IMR-90 (cell line): Measurements from ENCODE around the gene FNTB. TPM values are rescaled to one million over a fixed set of nuclear protein-coding genes. Genes with fewer than 3 reads are reported as not detected.

Experiments used
- ATAC-seq: fragments of 200-7000 bp; cut with Tn5 transposase; 2 replicates; pipeline ENCODE4 v1.9.1; 2020; ENCODE audit warnings: low read depth, mild to moderate bottlenecking, moderate library complexity
- BruUV-seq: library from RNA; stranded (reverse); fragments of 400-500 nt; replicated peaks from 2 replicates; lab custom pipeline; 2021; lab: Mats Ljungman, UMichigan
- CTCF ChIA-PET: fragments of 300-600 bp; formaldehyde crosslinking; extraction: SDS; loops from one replicate; lab custom pipeline; 2021; ENCODE audit warnings: antibody characterized with exemption; lab: Yijun Ruan, JAX
- POLR2A ChIA-PET: fragments of 300-600 bp; sonication (Branson Sonifier 250); formaldehyde crosslinking; loops from one replicate; lab custom pipeline; 2022; ENCODE audit warnings: antibody characterized with exemption; ENCODE audit not compliant: unreplicated experiment; lab: Charles Lee
- DNase-seq: peaks from one replicate; pipeline ENCODE4 v3.0.0; 2013
- H2AFZ ChIP-seq: replicated peaks from 2 replicates; pipeline ENCODE3; 2013; ENCODE audit warnings: low read length, mild to moderate bottlenecking; ENCODE audit not compliant: poor library complexity
- H2AK5ac ChIP-seq: 2 replicates; pipeline ENCODE4 v1.6.1; 2013; ENCODE audit warnings: low read depth, low read length, inconsistent platforms
- H2AK9ac ChIP-seq: replicated peaks from 2 replicates; pipeline ENCODE3; 2013; ENCODE audit warnings: mild to moderate bottlenecking, low read depth, low read length, moderate library complexity; ENCODE audit not compliant: poor library complexity
- H2BK120ac ChIP-seq: 2 replicates; pipeline ENCODE4 v1.6.1; 2013; ENCODE audit warnings: low read depth, low read length, inconsistent platforms
- H2BK15ac ChIP-seq: 3 replicates; pipeline ENCODE4 v1.6.1; 2013; ENCODE audit warnings: low read depth, low read length, inconsistent platforms
- H2BK20ac ChIP-seq: 2 replicates; pipeline ENCODE4 v1.6.1; 2013; ENCODE audit warnings: low read depth, mild to moderate bottlenecking, inconsistent platforms, low read length, moderate library complexity
- H2BK5ac ChIP-seq: 2 replicates; pipeline ENCODE4 v1.6.1; 2013; ENCODE audit warnings: mild to moderate bottlenecking, low read depth, low read length, inconsistent platforms; ENCODE audit not compliant: poor library complexity, severe bottlenecking
- H3K14ac ChIP-seq: replicated peaks from 2 replicates; pipeline ENCODE4 v1.6.1; 2013; ENCODE audit warnings: low read depth, low read length, inconsistent platforms
- H3K18ac ChIP-seq: 2 replicates; pipeline ENCODE4 v1.6.1; 2013; ENCODE audit warnings: low read depth, low read length, control low read depth
- H3K23ac ChIP-seq: 2 replicates; pipeline ENCODE4 v1.6.1; 2013; ENCODE audit warnings: low read depth, low read length, inconsistent platforms
- H3K27ac ChIP-seq: 2 replicates; pipeline ENCODE4 v1.5.1; 2013; ENCODE audit warnings: mild to moderate bottlenecking, control low read depth, low read length; ENCODE audit not compliant: insufficient read depth
- H3K27me3 ChIP-seq: 2 replicates; pipeline ENCODE4 v1.6.1; 2013; ENCODE audit warnings: low read length; ENCODE audit not compliant: control insufficient read depth, insufficient read depth
- H3K36me3 ChIP-seq: 2 replicates; pipeline ENCODE4 v1.6.1; 2013; ENCODE audit warnings: low read length, mixed read lengths; ENCODE audit not compliant: control insufficient read depth, insufficient read depth
- H3K4ac ChIP-seq: 2 replicates; pipeline ENCODE4 v1.6.1; 2013; ENCODE audit warnings: low read depth, low read length, inconsistent platforms
- H3K4me1 ChIP-seq: 2 replicates; pipeline ENCODE4 v1.6.1; 2013; ENCODE audit warnings: low read length, mixed read lengths; ENCODE audit not compliant: control insufficient read depth, insufficient read depth
- H3K4me2 ChIP-seq: 2 replicates; pipeline ENCODE4 v1.6.1; 2013; ENCODE audit warnings: low read depth, mild to moderate bottlenecking, control low read depth, low read length, moderate library complexity
- H3K4me3 ChIP-seq: 2 replicates; pipeline ENCODE4 v1.5.1; 2013; ENCODE audit warnings: low read depth, mild to moderate bottlenecking, control low read depth, low read length, moderate library complexity; ENCODE audit not compliant: insufficient read depth
- H3K56ac ChIP-seq: 2 replicates; pipeline ENCODE4 v1.6.1; 2013; ENCODE audit warnings: low read length, inconsistent platforms; ENCODE audit not compliant: insufficient read depth; ENCODE audit errors: extremely low read depth
- H3K79me1 ChIP-seq, 2 experiments: 2 replicates each; pipeline ENCODE4 v1.6.1; 2013; ENCODE audit warnings: low read length in 2 of 2, inconsistent platforms in 1 of 2, low read depth in 1 of 2
- H3K9ac ChIP-seq: 2 replicates; pipeline ENCODE4 v1.6.1; 2013; ENCODE audit warnings: low read depth, low read length, control low read depth
- H3K9me1 ChIP-seq: 2 replicates; pipeline ENCODE4 v1.6.1; 2013; ENCODE audit warnings: low read length, inconsistent platforms; ENCODE audit not compliant: insufficient read depth
- H3K9me3 ChIP-seq: 2 replicates; pipeline ENCODE4 v1.6.1; 2013; ENCODE audit warnings: low read length; ENCODE audit not compliant: control insufficient read depth, insufficient read depth
- H4K20me1 ChIP-seq: 2 replicates; pipeline ENCODE4 v1.6.1; 2013; ENCODE audit warnings: low read length, inconsistent platforms; ENCODE audit not compliant: insufficient read depth
- H4K5ac ChIP-seq: 2 replicates; pipeline ENCODE4 v1.6.1; 2013; ENCODE audit warnings: mild to moderate bottlenecking, low read depth, low read length, control low read depth
- H4K8ac ChIP-seq, 2 experiments: 2 replicates each; pipeline ENCODE4 v1.6.1; 2013; ENCODE audit warnings: low read depth in 2 of 2, low read length in 2 of 2, control low read depth in 1 of 2, inconsistent platforms in 1 of 2
- H4K91ac ChIP-seq: 2 replicates; pipeline ENCODE4 v1.6.1; 2013; ENCODE audit warnings: low read depth, low read length, inconsistent platforms; ENCODE audit not compliant: insufficient read depth
- BHLHE40 ChIP-seq: fragments of 150-350 bp; IDR thresholded peaks from 2 replicates; pipeline ENCODE4 v1.6.1; 2016; ENCODE audit warnings: mild to moderate bottlenecking, low read depth, low read length
- CEBPB ChIP-seq: IDR thresholded peaks from 2 replicates; pipeline ENCODE4 v1.6.1; 2012; ENCODE audit warnings: low read depth, low read length, improper control_type of control experiment
- CHD1 ChIP-seq: IDR thresholded peaks from 2 replicates; pipeline ENCODE4 v1.6.1; 2012; ENCODE audit warnings: low read depth, low read length, improper control_type of control experiment
- FOS ChIP-seq: fragments of 150-350 bp; IDR thresholded peaks from 2 replicates; pipeline ENCODE4 v1.6.1; 2016; ENCODE audit warnings: low read depth, low read length
- MAFK ChIP-seq: IDR thresholded peaks from 2 replicates; pipeline ENCODE4 v1.6.1; 2012; ENCODE audit warnings: low read depth, low read length, improper control_type of control experiment
- MAZ ChIP-seq: IDR thresholded peaks from 2 replicates; pipeline ENCODE4 v1.6.1; 2012; ENCODE audit warnings: low read depth, mild to moderate bottlenecking, low read length, improper control_type of control experiment, moderate library complexity, borderline replicate concordance
- MXI1 ChIP-seq: IDR thresholded peaks from 2 replicates; pipeline ENCODE4 v1.6.1; 2012; ENCODE audit warnings: low read depth, mild to moderate bottlenecking, low read length, moderate library complexity, borderline replicate concordance
- NFE2L2 ChIP-seq: fragments of 150-350 bp; IDR thresholded peaks from 2 replicates; pipeline ENCODE4 v1.6.1; 2016; ENCODE audit warnings: low read depth, mild to moderate bottlenecking, low read length
- POLR2A ChIP-seq: IDR thresholded peaks from 2 replicates; pipeline ENCODE4 v1.6.1; 2012; ENCODE audit warnings: mild to moderate bottlenecking, low read depth, low read length
- RAD21 ChIP-seq: IDR thresholded peaks from 2 replicates; pipeline ENCODE4 v1.6.1; 2012; ENCODE audit warnings: low read length, improper control_type of control experiment
- RCOR1 ChIP-seq: IDR thresholded peaks from 2 replicates; pipeline ENCODE4 v1.6.1; 2012; ENCODE audit warnings: mild to moderate bottlenecking, low read length, improper control_type of control experiment; ENCODE audit not compliant: insufficient replicate concordance
- RFX5 ChIP-seq: IDR thresholded peaks from 2 replicates; pipeline ENCODE4 v1.8.0; 2012; ENCODE audit warnings: low read depth, mild to moderate bottlenecking, low read length, moderate library complexity
- SMC3 ChIP-seq: fragments of 150-350 bp; IDR thresholded peaks from 2 replicates; pipeline ENCODE4 v1.6.1; 2016; ENCODE audit warnings: low read depth, mild to moderate bottlenecking, antibody characterized with exemption, low read length, moderate library complexity
- WGBS, 2 experiments: methylation state at CpG; one replicate each; pipeline versions ENCODE4 v1.1.5 to v1.1.7; 2013; ENCODE audit warnings: missing lambda C conversion rate in 2 of 2; ENCODE audit not compliant: insufficient read length in 1 of 2; ENCODE audit errors: extremely low coverage in 2 of 2; 5-methylcytosine and 5-hydroxymethylcytosine counted together
- dilution Hi-C: fragments of 300-500 bp; cut with HindIII; formaldehyde crosslinking; loops from one replicate; pipeline ENCODE4 v1.14.3; 2018; ENCODE audit warnings: low sequenced_read_pairs; ENCODE audit not compliant: unreplicated experiment
- in situ Hi-C: fragments of 300-500 bp; cut with MboI; formaldehyde crosslinking; loops from 3 replicates; pipeline ENCODE4 v1.14.3; 2019; ENCODE audit warnings: low sequenced_read_pairs, inconsistent platforms, mixed read lengths
- intact Hi-C: fragments of 100-400 bp; cut with micrococcal nuclease; formaldehyde crosslinking; loops from 2 replicates; pipeline ENCODE4 v1.10.0; 2022
- polyA plus RNA-seq, 3 experiments: library from polyadenylated mRNA; depleted of rRNA; stranded (reverse); fragments of >200 nt; gene quantifications; 2 replicates each; pipeline ENCODE4 v1.2.3, GENCODE V29; 2012; ENCODE audit warnings: low replicate concordance in 1 of 3
- total RNA-seq: library from RNA; depleted of rRNA; stranded (reverse); fragments of >200 nt; gene quantifications from 2 replicates; pipeline ENCODE4 v1.2.3, GENCODE V29; 2012
- TF ChIP-seq, protein P1 (sequence below): fragments of 150-350 bp; IDR thresholded peaks from 2 replicates; pipeline ENCODE4 v1.6.1; 2017; ENCODE audit warnings: mild to moderate bottlenecking, antibody characterized with exemption, low read length, low read depth
- TF ChIP-seq, protein P2 (sequence below): fragments of 150-350 bp; IDR thresholded peaks from 2 replicates; pipeline ENCODE4 v1.6.1; 2016; ENCODE audit warnings: low read depth, mild to moderate bottlenecking, low read length, moderate library complexity, borderline replicate concordance

Gene FNTB
- total and polyA plus RNA-seq, 2 of the 4 experiments (the other 2 are of a cell fraction) = 9.9 to 18.5 TPM

DNA sequence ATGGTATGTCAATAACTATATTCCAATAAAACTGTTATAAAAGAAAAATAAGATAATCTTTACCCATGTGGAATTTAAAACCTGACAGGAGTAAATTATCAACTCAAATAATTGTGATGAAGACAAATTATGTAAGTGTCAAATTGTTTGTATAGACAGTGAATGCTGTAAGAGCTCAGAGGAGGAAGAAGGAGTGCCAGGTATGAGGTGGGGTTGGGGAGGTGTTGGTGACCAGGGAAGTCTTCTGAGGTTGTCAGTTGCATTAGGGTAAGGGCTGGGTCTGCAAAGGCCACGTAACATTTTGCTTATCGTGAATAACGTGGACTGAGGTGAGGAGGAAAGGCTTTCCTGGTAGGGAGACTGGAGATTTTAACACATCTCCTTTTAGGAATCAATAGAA is 118.1 kb downstream of the FNTB start:
- Histone ChIP-seq H3K56ac (no peak overlapping the region), H2AFZ (no peak overlapping the region), H3K4me1 (no peaks in the 10 kb centered on the region), H2AK9ac (no peak overlapping the region), H3K9me3 (no peaks in the 10 kb centered on the region), H4K20me1 (no peaks in the 10 kb centered on the region), H3K14ac (no peak overlapping the region), H3K27me3 (peaks cover 5% of the 10 kb centered on the region), H3K4me2 (no peak overlapping the region), H3K9me1 (peaks cover 4% of the 10 kb centered on the region; the same call in 1 of the 2 replicates), H2BK5ac (no peak overlapping the region), H3K23ac (no peak overlapping the region), H4K8ac (no peak overlapping the region), H3K9ac (no peak overlapping the region), H3K36me3 (no peaks in the 10 kb centered on the region), H2BK15ac (no peak overlapping the region), H3K18ac (no peak overlapping the region), H3K4ac (no peak overlapping the region), H4K5ac (no peak overlapping the region), H2BK120ac (no peak overlapping the region), H3K4me3 (no peak overlapping the region), H3K27ac (no peak overlapping the region), H3K79me1 (peaks cover 4 to 15% of the 10 kb centered on the region in 2 experiments), H4K91ac (no peak overlapping the region), H2BK20ac (no peak overlapping the region), H2AK5ac (no peak overlapping the region)
- intact Hi-C loops (loop anchor here (5.0 kb wide), 1 partner anchor 53 kb away; no protein-coding TSS in a partner anchor), in situ Hi-C loops (no loop called here), dilution Hi-C loops (no loop called here)
- ATAC-seq = no peak
- TF ChIP-seq FOS = no peak
- no peak for TF ChIP-seq RFX5
- no peak for TF ChIP-seq RCOR1
- TF ChIP-seq CHD1 = no peak
- no peak for TF ChIP-seq NFE2L2
- TF ChIP-seq SMC3 = no peak
- no peak for TF ChIP-seq MAZ
- TF ChIP-seq, protein P1, sequence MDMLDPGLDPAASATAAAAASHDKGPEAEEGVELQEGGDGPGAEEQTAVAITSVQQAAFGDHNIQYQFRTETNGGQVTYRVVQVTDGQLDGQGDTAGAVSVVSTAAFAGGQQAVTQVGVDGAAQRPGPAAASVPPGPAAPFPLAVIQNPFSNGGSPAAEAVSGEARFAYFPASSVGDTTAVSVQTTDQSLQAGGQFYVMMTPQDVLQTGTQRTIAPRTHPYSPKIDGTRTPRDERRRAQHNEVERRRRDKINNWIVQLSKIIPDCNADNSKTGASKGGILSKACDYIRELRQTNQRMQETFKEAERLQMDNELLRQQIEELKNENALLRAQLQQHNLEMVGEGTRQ = no peak
- no peak for TF ChIP-seq BHLHE40
- TF ChIP-seq CEBPB = no peak
- TF ChIP-seq MAFK = no peak
- no peak for TF ChIP-seq POLR2A
- TF ChIP-seq RAD21 = no peak
- TF ChIP-seq, protein P2, sequence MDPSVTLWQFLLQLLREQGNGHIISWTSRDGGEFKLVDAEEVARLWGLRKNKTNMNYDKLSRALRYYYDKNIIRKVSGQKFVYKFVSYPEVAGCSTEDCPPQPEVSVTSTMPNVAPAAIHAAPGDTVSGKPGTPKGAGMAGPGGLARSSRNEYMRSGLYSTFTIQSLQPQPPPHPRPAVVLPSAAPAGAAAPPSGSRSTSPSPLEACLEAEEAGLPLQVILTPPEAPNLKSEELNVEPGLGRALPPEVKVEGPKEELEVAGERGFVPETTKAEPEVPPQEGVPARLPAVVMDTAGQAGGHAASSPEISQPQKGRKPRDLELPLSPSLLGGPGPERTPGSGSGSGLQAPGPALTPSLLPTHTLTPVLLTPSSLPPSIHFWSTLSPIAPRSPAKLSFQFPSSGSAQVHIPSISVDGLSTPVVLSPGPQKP = no peak
- no peak for TF ChIP-seq MXI1
- ChIA-PET CTCF (no interaction called here), POLR2A (no interaction called here)
- DNase-seq = no peak
- WGBS, 2 experiments = no CpG with 5 or more reads among the region's 3 CpGs
- BruUV-seq = no TSS peak
